Stimulated activated effector memory CD8-positive, alpha-beta T cell treated with anti-CD3 and anti-CD28 coated beads, Interleukin-12 subunit alpha, Interleukin-12 subunit beta, amount 100 ng/mL, for 72 hours (primary cell): ENCODE results near the gene SULF2.

ENCODE experiments used
- ATAC-seq: fragments of 150-1000 bp; cut with Tn5 transposase; 2 replicates; pipeline ENCODE4 v1.10.0; 2021
- DNase-seq, 2 donors: peaks; one replicate each; pipeline ENCODE4 v3.0.0; 2021 to 2022; ENCODE audit warnings: low spot score in 2 of 2
- H3K27ac Mint-ChIP-seq: one replicate; pipeline ENCODE4 v1.8.0; 2022; ENCODE audit warnings: mild to moderate bottlenecking, mixed read lengths
- H3K36me3 Mint-ChIP-seq: one replicate; pipeline ENCODE4 v1.8.0; 2022; ENCODE audit warnings: mild to moderate bottlenecking, mixed read lengths
- H3K4me1 Mint-ChIP-seq: one replicate; pipeline ENCODE4 v1.8.0; 2022; ENCODE audit warnings: mixed read lengths
- H3K4me3 Mint-ChIP-seq: one replicate; pipeline ENCODE4 v1.8.0; 2022; ENCODE audit warnings: mild to moderate bottlenecking, mixed read lengths
- H3K9me3 Mint-ChIP-seq: one replicate; pipeline ENCODE4 v1.8.0; 2022; ENCODE audit warnings: mixed read lengths

Gene SULF2

DNA sequence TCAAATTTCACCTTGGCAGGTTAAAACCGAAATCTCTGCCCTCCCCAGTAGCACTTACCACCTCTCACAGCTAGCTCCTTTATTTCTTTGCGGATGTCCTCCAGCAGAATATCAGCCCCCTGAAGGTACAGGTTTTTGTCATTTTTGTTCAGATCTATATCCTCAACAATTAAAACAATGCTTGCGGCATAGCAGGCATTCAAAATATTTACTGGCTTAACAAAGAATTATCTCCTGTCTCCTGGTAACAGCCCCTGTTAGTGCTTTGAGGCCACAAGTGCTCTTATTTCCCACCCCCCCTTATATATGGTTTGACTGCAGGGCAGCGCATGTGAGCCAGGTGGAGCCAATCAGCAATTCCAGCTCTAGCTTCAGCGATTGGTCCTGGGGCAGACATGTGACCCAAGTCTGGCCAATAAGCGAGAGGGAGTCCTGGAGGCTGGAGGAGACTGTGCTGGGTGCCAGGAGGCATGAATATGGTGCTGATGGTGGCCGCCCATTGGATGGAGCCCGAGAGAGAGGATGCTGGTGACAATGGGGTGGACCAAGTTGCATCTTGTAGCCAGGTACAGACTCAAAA is 21.0 kb downstream of the SULF2 start:
- H3K9me3 Mint-ChIP-seq, result no peaks in the 10 kb centered on the region
- H3K27ac Mint-ChIP-seq, result no peak overlapping the region
- no peaks in the 10 kb centered on the region for H3K4me1 Mint-ChIP-seq
- no peak overlapping the region for H3K4me3 Mint-ChIP-seq
- ATAC-seq (no peak), DNase-seq (no peak)
- H3K36me3 Mint-ChIP-seq, result no peaks in the 10 kb centered on the region

DNA sequence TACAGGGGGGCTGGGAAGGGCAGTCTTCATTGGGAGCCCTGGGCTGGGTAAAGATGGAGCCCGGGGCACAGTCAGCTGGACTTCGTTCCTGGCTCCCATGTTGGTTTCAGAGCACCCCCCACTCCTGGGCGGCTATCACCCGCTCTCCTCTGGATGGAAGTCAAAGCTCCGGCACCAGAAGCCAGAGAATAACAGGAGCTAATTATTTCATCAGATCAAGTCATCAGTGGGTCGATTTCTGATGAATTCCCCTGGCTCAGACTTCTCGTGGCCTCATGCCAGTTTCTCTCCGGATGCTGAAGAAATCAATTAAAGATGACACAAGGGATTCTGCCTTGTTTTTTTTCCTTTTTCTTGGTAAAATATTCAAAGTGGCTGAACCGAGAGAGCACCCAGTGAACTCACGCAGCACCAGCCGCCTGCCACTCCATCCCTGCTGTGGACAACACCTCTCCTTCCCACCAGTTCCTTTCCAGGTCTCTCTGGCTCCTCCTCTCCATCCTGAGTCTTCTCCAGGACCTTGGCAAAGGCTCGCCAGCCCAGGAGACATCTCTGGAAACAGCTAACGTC is 22.5 kb downstream of the SULF2 start:
- ATAC-seq, result no peak
- Mint-ChIP-seq H3K4me1 (no peaks in the 10 kb centered on the region), H3K36me3 (no peaks in the 10 kb centered on the region), H3K27ac (no peak overlapping the region), H3K9me3 (no peaks in the 10 kb centered on the region), H3K4me3 (no peak overlapping the region)
- DNase-seq, result no peak

GRCh38 chr20:47761482-47762047 is 23.7 kb downstream of the SULF2 start:
- ATAC-seq (no peak), DNase-seq (no peak)
- H3K27ac Mint-ChIP-seq, result no peak overlapping the region
- H3K9me3 Mint-ChIP-seq, result no peaks in the 10 kb centered on the region
- H3K4me1 Mint-ChIP-seq, result no peaks in the 10 kb centered on the region
- no peaks in the 10 kb centered on the region for H3K36me3 Mint-ChIP-seq
- H3K4me3 Mint-ChIP-seq, result no peak overlapping the region

- Mint-ChIP-seq H3K4me3 (no peak overlapping the region), H3K36me3 (no peaks in the 10 kb centered on the region), H3K9me3 (no peaks in the 10 kb centered on the region), H3K4me1 (no peaks in the 10 kb centered on the region), H3K27ac (no peak overlapping the region)
- DNase-seq (no peak), ATAC-seq (no peak)
These were observed 24.4 kb downstream of the SULF2 start for GRCh38 chr20:47760686-47761481.

GRCh38 chr20:47758517-47759450 is 26.5 kb downstream of the SULF2 start:
- no peaks in the 10 kb centered on the region for H3K36me3 Mint-ChIP-seq
- no peak overlapping the region for H3K4me3 Mint-ChIP-seq
- ATAC-seq, result no peak
- H3K27ac Mint-ChIP-seq, result no peak overlapping the region
- no peak for DNase-seq
- no peaks in the 10 kb centered on the region for H3K4me1 Mint-ChIP-seq
- H3K9me3 Mint-ChIP-seq, result no peaks in the 10 kb centered on the region

GRCh38 chr20:47757145-47758035 is 27.9 kb downstream of the SULF2 start:
- H3K4me3 Mint-ChIP-seq, result no peak overlapping the region
- no peaks in the 10 kb centered on the region for H3K36me3 Mint-ChIP-seq
- no peaks in the 10 kb centered on the region for H3K4me1 Mint-ChIP-seq
- DNase-seq (no peak), ATAC-seq (no peak)
- H3K27ac Mint-ChIP-seq, result no peak overlapping the region
- no peaks in the 10 kb centered on the region for H3K9me3 Mint-ChIP-seq

GRCh38 chr20:47754946-47755652 is 30.2 kb downstream of the SULF2 start:
- Mint-ChIP-seq H3K27ac (no peak overlapping the region), H3K4me1 (no peaks in the 10 kb centered on the region), H3K36me3 (no peaks in the 10 kb centered on the region), H3K9me3 (no peaks in the 10 kb centered on the region), H3K4me3 (no peak overlapping the region)
- ATAC-seq (no peak), DNase-seq (no peak)

DNA sequence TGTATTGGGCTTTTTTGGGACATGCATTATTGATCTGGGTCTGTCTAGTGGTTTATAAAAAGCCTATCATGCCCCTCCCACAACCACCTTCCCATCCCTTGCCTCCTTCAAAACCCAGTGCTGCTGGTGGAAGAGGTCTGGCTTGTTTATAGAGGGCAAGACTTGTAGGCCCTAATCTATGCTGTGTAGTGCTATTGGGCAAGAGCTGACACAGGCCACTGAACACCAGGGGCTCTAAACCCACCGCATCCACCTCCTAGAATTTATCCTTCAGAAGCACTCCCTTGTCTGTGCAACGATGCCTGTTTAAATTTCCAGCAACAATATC is 30.9 kb downstream of the SULF2 start:
- ATAC-seq (no peak), DNase-seq (no peak)
- no peaks in the 10 kb centered on the region for H3K4me1 Mint-ChIP-seq
- no peak overlapping the region for H3K27ac Mint-ChIP-seq
- H3K4me3 Mint-ChIP-seq, result no peak overlapping the region
- no peaks in the 10 kb centered on the region for H3K36me3 Mint-ChIP-seq
- H3K9me3 Mint-ChIP-seq, result no peaks in the 10 kb centered on the region

- Mint-ChIP-seq H3K4me1 (peaks cover 3% of the 10 kb centered on the region), H3K36me3 (no peaks in the 10 kb centered on the region), H3K4me3 (no peak overlapping the region), H3K9me3 (no peaks in the 10 kb centered on the region), H3K27ac (no peak overlapping the region)
- ATAC-seq (no peak), DNase-seq (no peak)
These were observed 31.5 kb downstream of the SULF2 start for GRCh38 chr20:47753576-47754387.

GRCh38 chr20:47751449-47751848 is 33.8 kb downstream of the SULF2 start:
- no peak for DNase-seq
- no peak overlapping the region for H3K4me3 Mint-ChIP-seq
- H3K27ac Mint-ChIP-seq, result no peak overlapping the region
- H3K9me3 Mint-ChIP-seq, result no peaks in the 10 kb centered on the region
- no peak for ATAC-seq
- no peaks in the 10 kb centered on the region for H3K36me3 Mint-ChIP-seq
- H3K4me1 Mint-ChIP-seq, result peaks cover 12% of the 10 kb centered on the region

DNA sequence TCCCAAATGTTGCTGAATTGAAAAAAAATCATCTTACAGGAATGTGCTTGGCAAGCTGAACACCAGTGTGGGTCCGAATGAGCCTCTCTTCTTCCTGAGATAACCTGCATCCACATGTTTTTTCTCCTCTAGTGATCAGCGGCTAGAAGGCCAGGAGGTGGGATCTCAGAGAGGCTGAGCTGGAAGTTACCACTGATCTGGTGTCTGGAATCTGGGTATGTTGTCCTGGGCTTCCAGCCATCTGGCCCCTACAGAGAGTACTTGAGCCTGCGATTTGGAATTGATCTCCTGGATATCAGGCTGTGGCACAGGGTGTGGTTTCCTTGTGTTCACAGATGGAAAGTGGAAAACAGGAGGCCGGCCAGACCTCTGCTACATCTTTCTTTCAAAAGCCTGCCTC is 35.9 kb downstream of the SULF2 start:
- no peak for DNase-seq

DNA sequence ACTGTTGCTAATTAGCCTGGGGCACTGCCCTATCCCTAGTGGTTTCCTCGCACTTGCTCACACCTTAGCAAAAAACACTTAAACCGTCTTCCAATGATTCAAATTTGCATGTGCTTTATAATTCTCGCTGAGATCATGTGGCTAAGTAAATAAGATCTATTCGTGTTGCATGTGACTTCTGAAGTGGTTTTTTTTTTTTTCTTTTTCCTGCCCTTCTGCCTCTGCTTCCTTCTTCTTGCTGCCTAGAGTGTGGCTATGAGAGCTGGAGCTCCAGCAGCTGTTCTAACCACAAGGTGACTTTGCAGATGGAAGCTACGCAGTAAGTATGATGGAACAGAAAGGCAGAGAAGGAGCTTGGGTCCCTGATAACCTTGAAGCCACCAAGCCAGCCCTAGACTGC is 36.5 kb downstream of the SULF2 start:
- DNase-seq, result no peak
- Mint-ChIP-seq H3K4me1 (peaks cover 12% of the 10 kb centered on the region), H3K9me3 (no peaks in the 10 kb centered on the region), H3K4me3 (no peak overlapping the region), H3K36me3 (no peaks in the 10 kb centered on the region), H3K27ac (no peak overlapping the region)
- ATAC-seq, result no peak

More for the DNA sequence above, 35.9 kb downstream of the SULF2 start:
- H3K27ac Mint-ChIP-seq, result no peak overlapping the region
- H3K36me3 Mint-ChIP-seq, result no peaks in the 10 kb centered on the region
- no peak for ATAC-seq
- H3K4me1 Mint-ChIP-seq, result peaks cover 12% of the 10 kb centered on the region
- H3K4me3 Mint-ChIP-seq, result no peak overlapping the region
- no peaks in the 10 kb centered on the region for H3K9me3 Mint-ChIP-seq

DNA sequence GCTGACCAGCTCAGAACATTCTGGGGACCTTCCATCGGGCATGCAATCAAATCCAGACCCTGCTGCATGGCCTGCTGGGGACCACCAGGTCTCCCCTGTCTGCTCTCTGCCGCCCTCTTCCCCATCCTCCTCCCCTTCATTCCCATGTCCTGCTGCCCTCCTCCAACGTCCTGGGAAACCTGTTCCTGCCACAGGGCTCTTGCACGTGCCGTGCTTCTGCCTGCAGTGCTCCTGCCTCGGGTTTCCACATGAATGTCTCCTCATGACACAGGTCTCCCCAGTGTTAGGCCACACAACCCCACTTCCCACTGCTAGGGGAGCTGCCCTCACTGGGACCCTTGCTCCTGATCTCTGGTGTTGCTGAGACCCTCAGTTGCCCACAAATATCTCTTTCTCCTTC is 37.2 kb downstream of the SULF2 start:
- no peak overlapping the region for H3K27ac Mint-ChIP-seq
- H3K4me1 Mint-ChIP-seq, result peaks cover 12% of the 10 kb centered on the region
- no peaks in the 10 kb centered on the region for H3K36me3 Mint-ChIP-seq
- ATAC-seq, result no peak
- H3K9me3 Mint-ChIP-seq, result no peaks in the 10 kb centered on the region
- H3K4me3 Mint-ChIP-seq, result no peak overlapping the region
- DNase-seq, result no peak
